HEK293 (cell line): ENCODE data around the gene CEND1.

Experiments used
- CTCF ChIA-PET: fragments of 350-600 bp; formaldehyde crosslinking; extraction: SDS; loops from one replicate; lab custom pipeline; 2021; ENCODE audit warnings: antibody characterized with exemption; lab: Yijun Ruan, JAX
- POLR2A ChIA-PET: fragments of 300-600 bp; formaldehyde crosslinking; extraction: SDS; loops from one replicate; lab custom pipeline; 2020; ENCODE audit warnings: antibody characterized with exemption, inconsistent platforms; lab: Yijun Ruan, JAX
- H3K27ac ChIP-seq: fragments of 200-500 bp; sonication (Bioruptor generic); 2 replicates; pipeline ENCODE4 v1.5.1; 2014; ENCODE audit warnings: low read depth, low read length, control low read depth, inconsistent platforms; ENCODE audit errors: extremely low read depth
- H3K36me3 ChIP-seq, 2 experiments: fragments of 200-500 bp in 1 of 2; sonication (Bioruptor generic) in 1 of 2; 1 replicate in 1 of 2; 2 replicates in 1 of 2; pipeline ENCODE4 v1.5.1; 2014 to 2017; ENCODE audit warnings: inconsistent platforms in 2 of 2, low read length in 2 of 2; ENCODE audit not compliant: control insufficient read depth in 2 of 2, insufficient read depth in 1 of 2
- H3K4me1 ChIP-seq: fragments of 200-500 bp; sonication (Bioruptor generic); 2 replicates; pipeline ENCODE4 v1.5.1; 2014; ENCODE audit warnings: mild to moderate bottlenecking, low read length, inconsistent platforms; ENCODE audit not compliant: control insufficient read depth, insufficient read depth
- H3K4me3 ChIP-seq: 2 replicates; pipeline ENCODE4 v1.5.1; 2011; ENCODE audit warnings: low read depth, mild to moderate bottlenecking, control low read depth, low read length, moderate library complexity
- H3K9me3 ChIP-seq: fragments of 200-500 bp; sonication (Bioruptor generic); 2 replicates; pipeline ENCODE4 v1.5.1; 2014; ENCODE audit warnings: low read depth, low read length, inconsistent platforms; ENCODE audit not compliant: control insufficient read depth, insufficient read depth
- GLIS1 ChIP-seq: fragments of 450-650 bp; formaldehyde crosslinking; IDR thresholded peaks from 2 replicates; pipeline ENCODE4 v1.5.1; 2016; ENCODE audit warnings: missing biosample characterization, missing genetic modification characterization
- GLIS2 ChIP-seq: fragments of 450-650 bp; formaldehyde crosslinking; IDR thresholded peaks from 2 replicates; pipeline ENCODE4 v1.5.1; 2016; ENCODE audit warnings: missing biosample characterization, missing genetic modification characterization
- OVOL3 ChIP-seq: fragments of 450-650 bp; formaldehyde crosslinking; IDR thresholded peaks from 2 replicates; pipeline ENCODE4 v1.5.1; 2016; ENCODE audit warnings: missing biosample characterization, missing genetic modification characterization
- ZBTB20 ChIP-seq: fragments of 450-650 bp; formaldehyde crosslinking; IDR thresholded peaks from 2 replicates; pipeline ENCODE4 v1.5.1; 2016; ENCODE audit warnings: missing biosample characterization, missing genetic modification characterization
- ZBTB48 ChIP-seq: fragments of 450-650 bp; formaldehyde crosslinking; IDR thresholded peaks from 2 replicates; pipeline ENCODE4 v1.5.1; 2016; ENCODE audit warnings: missing biosample characterization, missing genetic modification characterization
- ZNF114 ChIP-seq: fragments of 450-650 bp; formaldehyde crosslinking; IDR thresholded peaks from 2 replicates; pipeline ENCODE4 v1.5.0; 2017; ENCODE audit warnings: missing biosample characterization, missing genetic modification characterization
- ZNF121 ChIP-seq: fragments of 450-650 bp; formaldehyde crosslinking; IDR thresholded peaks from 2 replicates; pipeline ENCODE4 v1.5.1; 2016; ENCODE audit warnings: missing biosample characterization, missing genetic modification characterization
- ZNF184 ChIP-seq: fragments of 450-650 bp; IDR thresholded peaks from 2 replicates; pipeline ENCODE4 v1.5.1; 2018; ENCODE audit warnings: missing biosample characterization, mild to moderate bottlenecking, missing genetic modification characterization
- ZNF529 ChIP-seq: fragments of 450-650 bp; formaldehyde crosslinking; IDR thresholded peaks from 2 replicates; pipeline ENCODE4 v1.5.1; 2017; ENCODE audit warnings: missing genetic modification characterization, missing biosample characterization; ENCODE audit not compliant: insufficient replicate concordance
- TF ChIP-seq, protein P1 (sequence below): fragments of 450-650 bp; formaldehyde crosslinking; IDR thresholded peaks from 2 replicates; pipeline ENCODE4 v1.5.1; 2016; ENCODE audit warnings: missing biosample characterization, missing genetic modification characterization
- TF ChIP-seq, protein P2 (sequence below): fragments of 450-650 bp; formaldehyde crosslinking; IDR thresholded peaks from 2 replicates; pipeline ENCODE4 v1.5.1; 2016; ENCODE audit warnings: missing biosample characterization, missing genetic modification characterization

The CEND1 gene

DNA sequence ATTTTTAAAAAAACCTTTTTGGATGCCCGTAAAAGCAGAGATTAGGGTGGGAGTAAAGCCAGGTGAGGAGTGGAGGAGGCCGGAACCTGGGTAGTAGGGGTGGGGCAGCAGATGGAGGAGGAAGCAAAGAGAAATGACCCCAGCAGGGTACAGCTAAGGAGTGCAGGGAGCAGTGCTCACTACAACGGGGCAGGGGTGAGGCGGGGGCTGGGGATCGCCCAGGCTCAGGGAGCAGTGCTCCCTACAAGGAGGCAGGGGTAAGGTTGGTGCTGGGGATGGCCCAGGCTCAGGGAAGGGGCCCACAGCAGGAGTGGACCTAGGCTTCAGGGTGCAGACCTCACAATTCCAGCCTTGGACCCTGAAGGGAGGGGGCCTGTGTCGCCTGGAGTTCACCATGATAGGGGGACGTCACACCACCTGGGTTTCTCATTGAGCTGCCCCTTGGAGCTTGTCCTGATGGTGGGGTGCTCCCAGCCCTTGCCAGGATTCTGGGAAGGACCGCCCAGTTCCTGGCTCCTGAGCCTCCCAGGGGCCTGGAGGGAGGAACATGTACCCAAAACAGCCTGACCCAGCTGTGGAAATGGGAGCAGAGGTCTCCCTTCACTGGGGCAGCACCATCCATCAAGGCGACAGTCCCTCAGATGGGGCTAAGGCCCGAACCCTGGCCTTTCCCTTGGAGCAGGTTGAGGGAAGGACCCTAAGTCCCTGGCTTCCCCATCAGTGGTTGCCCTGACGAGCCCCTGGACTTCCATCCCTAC is 26.0 kb upstream of the CEND1 start:
- H3K4me3 ChIP-seq = no peak overlapping the region
- H3K9me3 ChIP-seq = no peaks in the 10 kb centered on the region
- CTCF ChIA-PET = interaction anchor here (0.8 kb wide), 1 partner anchor 18 kb away, joined by 4 read pairs; no protein-coding TSS in a partner anchor
- TF ChIP-seq ZBTB20 (tag by site-specific recombination) (0 out of 2 replicates have a peak, but pooled peaks have one; percentile 25), OVOL3 (no peak), ZBTB48 (peak; percentile 59; the same call in 1 of the 2 replicates), ZNF184 (tag by site-specific recombination) (no peak)
- TF ChIP-seq, all 188 proteins: peak for 2
- Histone ChIP-seq H3K27ac (no peak overlapping the region), H3K36me3 (peaks cover 4 to 41% of the 10 kb centered on the region in 2 experiments; a peak in 2 of 3 replicates), H3K4me1 (0 out of 2 replicates have a peak, but pooled peaks cover 3% of the 10 kb centered on the region)
- POLR2A ChIA-PET = interaction anchor here (5.2 to 11.4 kb wide), 2 partner anchors 11 to 19 kb away, joined by 42 to 202 read pairs; partner anchors contain the start of genes CD151, CRACR2B and PIDD1

DNA sequence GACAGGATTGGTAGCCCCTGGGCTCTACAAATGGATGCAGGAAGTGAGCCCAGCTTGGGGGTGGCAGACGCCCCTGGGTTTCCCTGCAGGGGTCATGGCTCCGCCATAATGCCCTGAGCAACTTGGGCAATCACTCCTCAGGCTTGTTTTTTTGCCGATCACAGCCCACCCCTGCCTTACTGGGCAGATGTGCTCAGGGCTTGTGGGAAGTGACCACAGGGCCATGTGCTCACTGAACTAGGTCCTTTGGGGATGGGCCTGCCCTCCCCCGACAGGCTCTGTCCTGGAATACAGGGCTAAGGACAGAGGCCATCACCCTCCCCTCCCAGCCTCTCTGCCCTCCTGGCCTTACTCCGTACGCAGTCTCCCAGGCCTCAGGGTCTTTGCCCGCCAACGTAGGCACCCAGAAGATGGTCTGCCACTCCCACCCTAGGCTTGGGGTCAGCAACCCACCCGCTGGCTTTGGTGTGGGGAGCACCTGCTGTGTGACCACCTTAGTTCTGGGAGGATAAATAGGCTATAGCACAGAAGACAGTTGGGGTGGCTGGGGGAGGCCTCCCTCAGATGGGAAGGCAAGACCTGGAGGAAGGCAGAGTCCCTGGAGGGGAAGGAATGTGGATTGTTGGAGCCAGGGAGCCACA is 23.7 kb upstream of the CEND1 start:
- H3K27ac ChIP-seq = no peak overlapping the region
- CTCF ChIA-PET = no interaction called here

DNA sequence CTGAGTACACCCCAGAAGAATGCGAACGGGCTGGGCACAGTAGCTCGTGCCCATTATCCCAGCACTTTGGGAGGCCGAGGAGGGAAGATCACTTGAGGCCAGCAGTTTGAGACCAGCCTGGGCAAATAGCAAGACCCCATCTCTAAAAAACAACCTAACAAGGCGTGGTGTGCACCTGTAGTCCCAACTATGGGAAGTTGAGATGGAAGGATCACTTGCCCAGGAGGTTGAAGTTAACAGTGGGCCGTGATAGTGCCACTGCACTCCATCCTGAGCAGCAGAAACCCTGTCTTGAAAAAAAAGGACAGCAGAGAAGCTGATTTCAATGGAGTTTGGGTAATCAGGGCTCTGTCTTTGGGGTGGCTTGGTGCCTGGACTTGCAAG is 23.2 kb upstream of the CEND1 start:
- TF ChIP-seq ZNF121 = peak; percentile 94
- TF ChIP-seq ZNF114 (tag by site-specific recombination) = no peak
- no peaks in the 10 kb centered on the region for H3K4me1 ChIP-seq
- POLR2A ChIA-PET = interaction anchor here (0.6 to 11.4 kb wide), 4 partner anchors 15 to 280 kb away, joined by 3 to 202 read pairs (median 4); partner anchors contain the start of genes CD151, CRACR2B and SLC25A22
- peaks cover 4 to 45% of the 10 kb centered on the region in 2 experiments; a peak in 2 of 3 replicates for H3K36me3 ChIP-seq
- no peak overlapping the region for H3K27ac ChIP-seq
- H3K9me3 ChIP-seq = no peaks in the 10 kb centered on the region
- CTCF ChIA-PET = interaction anchor here (0.6 kb wide), 1 partner anchor 47 kb away, joined by 4 read pairs; no protein-coding TSS in a partner anchor
- H3K4me3 ChIP-seq = no peak overlapping the region

More for the DNA sequence above, 23.7 kb upstream of the CEND1 start:
- POLR2A ChIA-PET = interaction anchor here (0.6 to 11.4 kb wide), 5 partner anchors 21 to 281 kb away, joined by 3 to 202 read pairs (median 3); partner anchors contain the start of genes CD151 and CRACR2B
- H3K4me3 ChIP-seq = no peak overlapping the region
- peaks cover 4 to 45% of the 10 kb centered on the region in 2 experiments; a peak in 2 of 3 replicates for H3K36me3 ChIP-seq
- H3K4me1 ChIP-seq = no peaks in the 10 kb centered on the region
- H3K9me3 ChIP-seq = no peaks in the 10 kb centered on the region
- TF ChIP-seq, protein P1, sequence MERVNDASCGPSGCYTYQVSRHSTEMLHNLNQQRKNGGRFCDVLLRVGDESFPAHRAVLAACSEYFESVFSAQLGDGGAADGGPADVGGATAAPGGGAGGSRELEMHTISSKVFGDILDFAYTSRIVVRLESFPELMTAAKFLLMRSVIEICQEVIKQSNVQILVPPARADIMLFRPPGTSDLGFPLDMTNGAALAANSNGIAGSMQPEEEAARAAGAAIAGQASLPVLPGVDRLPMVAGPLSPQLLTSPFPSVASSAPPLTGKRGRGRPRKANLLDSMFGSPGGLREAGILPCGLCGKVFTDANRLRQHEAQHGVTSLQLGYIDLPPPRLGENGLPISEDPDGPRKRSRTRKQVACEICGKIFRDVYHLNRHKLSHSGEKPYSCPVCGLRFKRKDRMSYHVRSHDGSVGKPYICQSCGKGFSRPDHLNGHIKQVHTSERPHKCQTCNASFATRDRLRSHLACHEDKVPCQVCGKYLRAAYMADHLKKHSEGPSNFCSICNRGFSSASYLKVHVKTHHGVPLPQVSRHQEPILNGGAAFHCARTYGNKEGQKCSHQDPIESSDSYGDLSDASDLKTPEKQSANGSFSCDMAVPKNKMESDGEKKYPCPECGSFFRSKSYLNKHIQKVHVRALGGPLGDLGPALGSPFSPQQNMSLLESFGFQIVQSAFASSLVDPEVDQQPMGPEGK (tag by site-specific recombination) = 0 out of 2 replicates have a peak, but pooled peaks have one; percentile 17
- TF ChIP-seq GLIS1 (tag by site-specific recombination) = no peak
- TF ChIP-seq, protein P2, sequence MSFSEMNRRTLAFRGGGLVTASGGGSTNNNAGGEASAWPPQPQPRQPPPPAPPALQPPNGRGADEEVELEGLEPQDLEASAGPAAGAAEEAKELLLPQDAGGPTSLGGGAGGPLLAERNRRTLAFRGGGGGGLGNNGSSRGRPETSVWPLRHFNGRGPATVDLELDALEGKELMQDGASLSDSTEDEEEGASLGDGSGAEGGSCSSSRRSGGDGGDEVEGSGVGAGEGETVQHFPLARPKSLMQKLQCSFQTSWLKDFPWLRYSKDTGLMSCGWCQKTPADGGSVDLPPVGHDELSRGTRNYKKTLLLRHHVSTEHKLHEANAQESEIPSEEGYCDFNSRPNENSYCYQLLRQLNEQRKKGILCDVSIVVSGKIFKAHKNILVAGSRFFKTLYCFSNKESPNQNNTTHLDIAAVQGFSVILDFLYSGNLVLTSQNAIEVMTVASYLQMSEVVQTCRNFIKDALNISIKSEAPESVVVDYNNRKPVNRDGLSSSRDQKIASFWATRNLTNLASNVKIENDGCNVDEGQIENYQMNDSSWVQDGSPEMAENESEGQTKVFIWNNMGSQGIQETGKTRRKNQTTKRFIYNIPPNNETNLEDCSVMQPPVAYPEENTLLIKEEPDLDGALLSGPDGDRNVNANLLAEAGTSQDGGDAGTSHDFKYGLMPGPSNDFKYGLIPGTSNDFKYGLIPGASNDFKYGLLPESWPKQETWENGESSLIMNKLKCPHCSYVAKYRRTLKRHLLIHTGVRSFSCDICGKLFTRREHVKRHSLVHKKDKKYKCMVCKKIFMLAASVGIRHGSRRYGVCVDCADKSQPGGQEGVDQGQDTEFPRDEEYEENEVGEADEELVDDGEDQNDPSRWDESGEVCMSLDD (tag by site-specific recombination) = no peak
- no peak for TF ChIP-seq GLIS2
- no peak for TF ChIP-seq ZNF529 (tag by site-specific recombination)
